ENCODE measurements around the gene AFF2.

The AFF2 gene

DNA sequence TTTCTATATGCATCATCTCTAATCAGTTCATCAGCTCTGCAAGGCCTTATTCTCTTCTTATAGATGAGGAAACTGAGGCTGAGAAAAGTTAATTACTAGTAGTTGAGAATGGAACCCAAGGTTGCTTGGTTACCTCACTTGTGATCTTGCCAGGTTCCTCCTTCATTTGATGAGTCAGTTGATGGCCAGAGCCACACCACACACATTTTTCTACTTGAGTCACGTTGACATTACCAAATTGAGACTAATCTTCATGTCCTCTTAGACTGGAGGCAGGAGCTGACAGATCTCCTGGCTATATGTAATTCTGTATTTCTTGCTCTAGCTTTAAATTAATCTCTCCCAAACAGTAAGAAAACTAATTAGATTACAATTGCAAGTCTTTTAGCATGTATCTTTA is 428.4 kb downstream of the AFF2 start:
- DNase-seq (ENCODE audit: low spot score), result no peak

DNA sequence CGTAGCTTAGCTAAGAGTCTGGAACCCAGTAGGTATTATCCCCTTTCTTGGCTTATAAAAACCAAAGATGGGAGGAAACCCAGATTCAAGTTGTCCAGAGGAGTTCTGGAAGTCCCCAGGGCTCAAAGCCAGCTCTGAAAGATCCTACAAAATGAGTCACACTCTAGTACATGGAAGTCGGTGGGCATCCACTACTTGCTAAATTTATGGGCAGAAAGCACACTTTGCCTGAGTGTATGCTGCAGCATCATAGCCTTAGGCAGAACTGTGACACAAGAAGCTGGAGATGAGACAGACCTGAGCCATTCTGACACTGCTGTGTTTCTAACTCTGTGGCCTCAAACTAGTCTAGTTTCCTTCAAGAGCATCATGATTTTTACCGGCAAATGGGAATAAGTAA is 429.3 kb downstream of the AFF2 start:
- DNase-seq (ENCODE audit: low spot score), result no peak

DNA sequence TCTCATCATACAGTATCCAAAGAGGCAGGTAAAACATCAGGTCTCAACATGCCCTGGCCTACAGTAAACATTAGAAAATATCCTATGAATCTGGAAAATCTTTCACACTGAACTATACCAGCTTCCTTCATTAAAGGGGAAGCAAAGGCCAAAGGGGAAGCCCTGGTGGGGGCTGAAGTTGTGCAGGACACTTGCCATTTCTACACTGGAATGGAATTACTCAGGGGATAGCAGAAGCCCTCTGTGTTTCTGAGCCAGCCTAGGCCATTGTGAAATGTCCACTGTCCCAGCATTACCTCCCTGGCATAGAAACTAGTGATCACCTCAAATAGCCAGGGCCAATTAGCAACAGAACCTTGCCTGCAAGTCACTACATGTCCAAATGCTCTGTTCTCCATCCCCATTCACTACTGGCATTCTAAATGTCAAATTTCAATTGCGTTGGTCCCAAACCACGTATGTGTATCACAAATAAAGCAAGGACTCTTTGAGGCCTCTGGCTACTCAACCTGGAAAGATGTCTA is 429.9 kb downstream of the AFF2 start:
- no peak for DNase-seq (ENCODE audit: low spot score)

DNA sequence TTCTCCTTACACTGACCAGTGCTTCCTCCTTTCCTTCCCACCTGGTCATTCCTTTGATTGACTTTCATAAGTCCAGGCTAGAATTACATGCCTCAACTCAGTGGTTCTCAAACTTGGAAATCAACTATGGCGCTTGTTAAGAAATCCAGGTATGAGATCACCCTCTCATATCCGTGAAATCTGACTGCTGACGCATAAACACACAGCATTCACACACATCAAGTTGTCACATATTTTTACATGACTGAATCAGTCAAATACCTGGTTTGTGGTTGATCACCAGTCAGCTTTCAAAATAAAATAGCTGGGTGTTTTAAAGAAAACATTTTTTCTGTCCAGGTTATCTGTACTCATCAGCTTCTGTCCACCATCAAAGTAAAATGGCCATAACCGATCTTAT is 433.5 kb downstream of the AFF2 start:
- no peak for DNase-seq (ENCODE audit: low spot score)

DNA sequence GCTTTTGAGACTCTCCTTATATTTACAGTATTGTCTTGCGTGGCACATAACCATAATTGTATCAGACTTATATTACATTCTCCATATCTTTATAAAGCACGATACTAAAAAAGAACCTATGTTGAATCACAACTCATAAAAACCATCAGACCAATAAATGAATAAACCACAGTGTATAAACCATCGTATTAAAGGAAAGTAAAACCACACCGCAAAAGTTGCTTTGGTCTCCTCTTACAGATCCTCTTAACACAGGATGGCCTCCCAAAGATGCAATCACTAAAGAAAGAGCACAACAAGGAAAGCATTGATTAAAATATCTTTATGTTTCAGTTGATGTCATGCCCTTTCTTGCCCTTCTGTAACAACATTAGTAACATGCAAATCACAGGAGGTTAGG is 437.9 kb downstream of the AFF2 start:
- peak; percentile 41 for DNase-seq (ENCODE audit: low spot score)

DNA sequence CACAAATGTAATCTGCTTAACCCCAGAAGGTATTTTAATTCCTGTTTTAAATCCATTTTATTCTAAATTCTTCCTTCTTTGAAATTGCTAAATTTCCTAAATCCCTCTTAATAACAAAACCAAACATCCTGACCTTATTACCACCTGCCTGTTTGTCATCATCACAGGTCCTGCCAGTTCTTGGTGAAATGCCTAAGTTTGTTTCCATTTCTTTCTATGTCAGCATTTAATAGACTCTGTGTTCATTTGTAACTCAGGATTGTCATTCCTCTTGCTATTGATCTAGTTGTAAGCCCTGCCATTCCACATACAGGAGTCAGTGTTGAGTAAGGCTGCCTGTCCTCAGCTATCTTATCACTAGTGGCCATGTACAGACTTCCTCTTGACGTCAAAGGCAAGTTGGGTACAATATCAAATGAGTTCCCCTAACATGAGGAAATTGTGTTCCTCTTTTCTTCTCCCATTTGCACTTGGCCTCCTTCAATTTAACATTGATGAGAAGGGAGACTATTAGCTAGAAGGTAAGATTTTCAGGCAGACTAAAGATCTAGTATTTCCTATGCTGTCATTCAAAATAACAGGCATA is 440.1 kb downstream of the AFF2 start:
- DNase-seq (ENCODE audit: low spot score), result no peak

DNA sequence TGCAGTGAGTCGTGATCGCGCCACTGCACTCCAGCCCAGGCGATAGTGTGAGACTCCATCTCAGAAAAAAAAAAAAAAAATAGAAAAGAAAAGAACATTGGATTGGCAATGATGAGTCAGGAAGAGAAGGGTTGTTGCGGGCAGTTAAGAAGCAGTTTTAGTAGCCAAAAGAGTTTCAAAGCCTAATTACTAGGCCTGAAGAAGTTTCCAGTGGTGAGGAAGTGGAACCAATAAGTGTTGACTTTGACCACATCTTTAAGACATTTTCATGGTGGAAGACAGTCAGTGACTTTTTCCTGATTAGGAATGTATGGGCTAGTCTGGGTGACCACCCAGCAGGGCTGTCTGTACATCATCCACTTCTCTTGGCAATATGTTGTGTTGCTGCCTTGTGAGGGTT is 442.3 kb downstream of the AFF2 start:
- DNase-seq (ENCODE audit: low spot score), result no peak

DNA sequence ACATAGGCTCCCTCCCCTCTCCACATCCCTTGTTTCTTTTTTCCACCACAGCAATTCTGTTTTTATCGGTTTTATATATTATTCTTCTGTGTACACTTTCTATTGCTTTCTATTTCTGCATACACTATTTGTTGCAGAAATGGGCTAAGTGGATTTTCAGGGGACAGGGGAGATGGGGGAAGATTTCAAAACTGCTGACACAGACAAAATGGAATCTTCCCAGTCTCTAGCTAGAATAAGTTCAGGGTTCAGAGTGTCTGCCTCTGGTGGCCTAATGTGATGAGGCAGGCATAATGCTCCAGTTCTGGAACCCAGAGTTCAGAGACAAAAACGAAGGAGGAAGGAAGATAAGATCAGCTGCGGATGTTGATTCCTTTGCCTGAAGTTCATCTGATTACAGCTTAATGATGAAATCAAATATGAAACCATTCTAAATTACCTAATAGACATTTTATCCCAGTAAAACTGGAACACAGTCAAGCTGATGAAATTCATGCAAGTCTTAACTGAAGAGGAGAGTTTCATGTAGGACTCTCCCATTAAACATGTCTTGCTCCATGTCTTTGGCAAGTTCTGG is 447.1 kb downstream of the AFF2 start:
- DNase-seq (ENCODE audit: low spot score), result no peak

DNA sequence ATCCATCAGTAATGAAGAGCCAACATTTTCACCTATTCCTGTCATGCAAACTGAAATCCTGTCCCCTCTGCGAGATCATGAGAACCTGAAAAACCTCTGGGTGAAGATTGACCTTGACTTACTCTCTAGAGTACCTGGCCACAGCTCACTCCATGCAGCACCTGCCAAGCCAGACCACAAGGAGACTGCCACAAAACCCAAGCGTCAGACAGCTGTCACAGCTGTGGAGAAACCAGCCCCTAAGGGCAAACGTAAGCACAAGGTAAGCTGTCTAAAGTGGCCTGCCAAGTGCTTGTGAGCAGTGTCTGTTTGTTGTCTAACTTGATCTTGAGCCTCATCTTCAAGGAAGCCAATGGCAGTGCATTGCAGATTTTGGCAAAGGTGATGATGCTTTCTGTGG is 455.9 kb downstream of the AFF2 start:
- DNase-seq (ENCODE audit: low spot score), result no peak

DNA sequence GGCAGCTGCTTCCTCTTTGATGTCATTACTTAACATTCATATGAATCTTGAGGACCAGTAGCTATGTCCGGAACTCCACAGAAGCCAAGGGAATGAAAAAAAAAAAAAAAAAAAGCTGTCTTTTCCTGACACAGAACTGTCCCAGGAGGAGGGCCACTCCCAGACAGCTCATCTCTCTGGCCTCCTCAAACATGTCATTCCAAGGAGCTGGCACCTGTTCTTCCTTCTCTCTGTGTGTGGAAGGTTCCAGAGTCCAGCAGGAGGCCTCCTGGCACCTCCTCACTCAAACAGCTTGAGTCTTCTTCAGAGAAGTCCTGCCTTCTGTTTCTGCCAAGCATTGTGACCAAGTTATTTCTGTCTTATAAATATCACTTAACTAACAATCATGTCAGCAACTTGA is 458.5 kb downstream of the AFF2 start:
- no peak for DNase-seq (ENCODE audit: low spot score)

DNA sequence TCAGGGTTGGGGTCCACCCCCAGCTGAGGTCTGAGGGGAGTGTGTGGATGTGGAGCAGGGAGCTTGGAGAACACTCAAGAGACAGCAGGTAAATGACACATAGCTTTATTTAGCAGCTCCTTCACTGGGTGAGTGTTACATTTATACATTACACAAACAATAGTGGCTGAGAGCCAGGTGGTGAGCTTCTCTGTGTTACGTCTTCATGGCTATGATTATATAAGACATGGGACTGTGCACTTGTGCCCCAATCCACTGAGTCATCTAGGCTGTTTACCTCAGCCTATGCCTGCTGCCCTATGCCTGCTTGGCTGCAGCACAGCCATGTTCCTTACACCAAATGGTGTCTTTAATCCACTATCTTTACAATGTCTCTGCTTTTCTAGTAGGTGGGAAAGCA is 459.6 kb downstream of the AFF2 start:
- DNase-seq (ENCODE audit: low spot score), result no peak

DNA sequence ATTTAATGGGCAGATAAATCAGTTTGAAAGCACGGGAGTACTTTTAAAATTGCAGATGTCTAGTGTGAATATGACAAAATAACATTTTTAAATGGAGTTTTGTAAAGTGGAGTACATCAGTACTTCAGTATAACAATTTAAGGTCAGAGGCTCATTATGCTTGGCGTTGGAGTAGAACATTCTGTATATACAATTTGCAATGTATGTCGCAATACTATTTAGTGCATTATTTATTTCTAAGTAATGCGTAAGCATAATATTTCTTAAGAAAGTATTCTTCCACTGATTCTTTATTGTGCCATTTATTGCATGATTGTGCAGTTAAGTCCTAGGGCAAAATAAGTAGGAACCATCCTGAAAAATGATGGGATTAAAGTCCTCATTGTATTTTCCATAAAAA is 461.6 kb downstream of the AFF2 start:
- no peak for DNase-seq (ENCODE audit: low spot score)

DNA sequence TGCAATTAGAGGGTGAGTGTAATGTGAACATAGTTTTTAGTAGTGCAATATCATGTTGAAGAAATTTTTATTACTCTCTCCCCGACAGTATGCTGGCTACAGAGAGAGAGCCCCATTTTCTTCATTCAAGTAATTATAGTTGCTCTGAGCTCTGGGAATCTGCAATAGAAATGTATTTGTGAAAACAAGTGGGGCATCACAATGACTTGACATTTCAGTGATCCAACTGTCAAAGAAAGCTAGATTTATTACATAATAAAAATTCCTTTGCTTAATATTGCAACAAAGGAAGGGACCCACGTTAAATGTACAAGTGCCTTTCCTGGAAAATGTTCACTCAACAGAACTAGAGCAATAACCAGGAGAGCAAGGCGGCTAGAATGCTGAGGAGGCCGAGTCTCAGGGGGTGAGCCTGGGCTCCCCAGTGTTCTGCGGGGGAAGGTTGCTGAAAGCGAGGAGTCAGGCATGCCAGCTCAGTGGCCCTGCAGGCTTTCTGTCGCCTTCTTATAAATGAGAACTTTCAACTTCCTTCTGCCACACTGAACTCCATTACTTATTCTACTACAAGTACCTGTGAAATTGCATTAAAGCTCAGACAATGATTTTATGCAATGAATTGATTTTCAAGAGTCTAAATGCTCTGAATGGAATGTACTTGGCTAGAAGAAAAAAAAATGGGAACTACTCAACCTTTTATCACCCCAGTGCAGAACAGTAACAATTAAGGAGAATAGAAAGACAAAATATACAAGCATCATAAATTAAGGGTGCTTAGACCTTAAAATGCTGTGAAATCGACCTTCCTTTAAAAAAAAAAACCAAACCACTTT is 476.4 kb downstream of the AFF2 start:
- no peak for DNase-seq (ENCODE audit: low spot score)

DNA sequence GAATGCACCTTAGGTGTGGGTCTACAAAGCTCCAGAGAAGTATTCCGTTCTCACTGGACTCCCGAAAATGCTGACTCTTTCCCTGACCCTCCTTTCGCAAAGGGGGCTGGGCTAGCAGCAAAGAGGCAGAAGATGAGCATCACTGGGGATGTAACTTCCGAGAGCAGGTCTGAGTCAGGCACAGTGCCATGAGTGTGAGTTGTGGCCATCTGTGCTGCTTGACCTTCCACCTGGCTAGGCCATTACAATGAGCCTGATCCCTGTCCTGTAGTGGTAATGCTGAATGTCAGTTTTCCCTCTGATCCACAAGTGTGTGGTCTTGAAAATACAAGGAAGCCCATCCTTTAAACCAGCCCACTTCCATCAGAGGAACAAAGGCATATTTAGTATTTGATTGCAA is 479.4 kb downstream of the AFF2 start:
- DNase-seq (ENCODE audit: low spot score), result no peak

DNA sequence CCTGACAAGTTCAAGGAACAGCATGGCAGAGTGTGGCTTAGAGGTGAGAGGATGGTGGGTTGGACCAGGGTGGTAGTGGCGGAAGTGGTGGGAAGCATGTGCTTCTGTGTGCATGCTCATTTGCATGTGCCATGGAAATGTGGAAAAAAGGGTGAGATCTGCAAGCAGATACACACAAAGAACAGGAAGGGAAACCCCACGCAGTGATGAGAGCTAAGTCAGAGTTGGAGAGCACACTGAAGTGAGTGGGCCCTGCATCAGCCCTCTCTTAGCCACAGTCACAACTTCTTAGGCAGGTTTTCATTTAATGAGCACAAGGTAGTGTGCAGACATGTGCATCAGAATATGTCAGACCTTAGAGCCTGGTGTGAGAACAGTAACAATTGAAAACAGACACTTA is 483.8 kb downstream of the AFF2 start:
- DNase-seq (ENCODE audit: low spot score), result no peak

DNA sequence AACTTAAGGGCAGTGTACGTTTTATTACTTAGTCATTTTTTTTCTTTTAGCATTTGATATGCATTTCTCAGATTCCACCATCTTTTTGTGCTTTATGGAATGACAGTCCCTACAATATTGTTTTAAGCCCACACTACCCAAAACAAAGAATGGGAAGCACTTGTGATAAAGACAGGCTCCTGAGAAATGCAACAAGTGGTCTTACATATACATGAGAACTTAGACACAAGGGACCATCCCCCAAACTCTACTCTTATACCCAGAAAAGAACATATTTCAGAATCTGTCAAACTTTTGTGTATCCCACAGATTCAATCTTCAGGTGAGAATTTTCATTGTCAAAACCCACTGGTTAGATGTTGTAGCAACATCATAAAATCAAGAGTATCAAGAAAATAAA is 491.1 kb downstream of the AFF2 start:
- DNase-seq (ENCODE audit: low spot score), result no peak

DNA sequence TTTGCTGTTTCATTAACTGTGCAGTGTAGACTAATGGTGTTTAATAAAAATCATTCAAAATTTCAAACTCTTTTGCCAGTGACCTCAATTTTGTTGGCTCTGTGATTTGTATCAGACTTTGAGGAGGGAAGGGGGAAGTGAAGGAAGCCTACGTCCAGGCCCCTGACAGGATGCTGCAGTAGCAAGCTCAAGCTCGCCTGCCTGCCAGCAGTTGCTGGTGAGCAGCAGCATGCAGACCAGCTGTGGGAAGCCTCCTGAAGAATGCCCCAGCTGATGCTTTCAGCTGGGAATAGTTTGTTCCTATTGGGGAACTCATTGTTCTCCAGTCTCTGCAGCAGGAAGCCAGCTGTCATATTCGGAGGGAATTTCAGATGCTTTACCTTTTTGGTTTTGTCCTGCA is 495.2 kb downstream of the AFF2 start:
- no peak for DNase-seq (ENCODE audit: low spot score)

DNA sequence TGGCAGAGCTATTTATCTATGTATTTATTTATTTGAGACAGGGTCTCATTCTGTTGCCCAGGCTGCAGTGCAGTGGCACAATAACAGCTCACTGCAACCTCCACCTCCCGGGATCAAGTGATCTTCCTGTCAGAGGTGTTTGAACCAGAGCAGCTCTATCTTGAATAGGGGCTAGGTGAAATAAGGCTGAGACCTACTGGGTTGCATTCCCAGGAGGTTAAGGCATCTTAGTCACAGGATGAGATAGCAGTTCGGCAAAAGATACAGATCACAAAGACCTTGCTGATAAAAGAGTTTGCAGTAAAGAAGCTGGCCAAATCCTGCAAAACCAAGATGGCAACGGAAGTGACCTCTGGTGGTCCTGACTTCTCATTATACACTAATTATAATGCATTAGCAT is 501.9 kb downstream of the AFF2 start:
- DNase-seq (ENCODE audit: low spot score), result no peak

DNA sequence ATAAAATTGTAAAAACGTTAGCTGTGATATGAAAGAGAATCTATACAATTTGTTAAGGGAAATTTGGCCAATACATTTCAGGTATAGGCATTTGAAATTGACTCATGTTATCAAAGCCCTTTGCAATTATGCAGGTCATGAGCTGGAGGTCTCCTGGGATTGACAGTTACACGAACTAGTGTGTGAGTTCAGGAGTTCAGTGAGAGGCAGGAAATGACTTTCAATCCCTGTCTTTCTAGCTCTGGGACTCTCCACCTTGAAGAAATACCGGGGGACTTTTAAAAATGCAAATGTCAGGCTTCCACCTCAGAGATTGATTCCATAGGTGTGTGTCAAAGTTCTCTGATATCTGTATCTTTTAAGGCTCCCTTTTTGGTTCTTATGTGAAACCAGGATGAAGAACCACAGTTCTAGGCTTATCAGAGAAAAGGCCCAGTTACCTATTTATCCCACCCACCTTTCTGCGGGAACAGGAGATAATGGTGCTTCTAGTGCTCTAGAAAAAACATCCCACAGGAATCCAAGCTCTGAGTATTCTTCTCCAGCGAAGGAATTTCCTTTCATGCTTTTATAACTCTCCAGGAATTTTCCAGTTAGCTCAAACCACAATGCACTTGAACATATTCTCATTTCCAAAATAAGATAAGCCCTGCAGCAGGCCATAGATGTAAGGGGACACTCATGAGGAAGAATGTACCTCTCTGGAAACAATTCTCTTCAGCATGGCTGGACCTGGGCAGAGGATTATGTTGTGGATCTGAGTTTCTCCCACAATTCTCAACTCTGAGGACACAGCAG is 503.6 kb downstream of the AFF2 start:
- DNase-seq (ENCODE audit: low spot score), result peak; percentile 8

DNA sequence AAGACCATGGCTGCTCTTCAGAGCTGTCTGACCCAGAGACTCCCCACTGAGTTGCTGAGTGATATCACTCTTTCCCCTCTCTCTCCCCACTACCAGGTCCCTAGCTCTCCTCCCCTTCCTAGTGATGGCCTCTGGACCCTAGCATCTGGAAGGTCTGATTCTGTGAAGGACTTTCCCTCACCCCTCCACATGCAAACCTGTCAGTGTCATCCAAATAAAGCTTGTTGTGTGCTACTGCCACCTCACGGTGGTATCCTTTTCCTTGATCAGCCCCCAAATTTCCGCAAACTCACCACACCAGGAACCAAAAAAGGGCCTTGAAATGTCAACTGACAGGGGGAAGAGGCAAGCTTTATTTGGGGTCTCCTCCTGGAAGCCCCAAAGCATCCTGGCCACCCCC is 504.5 kb downstream of the AFF2 start:
- DNase-seq (ENCODE audit: low spot score), result no peak

DNA sequence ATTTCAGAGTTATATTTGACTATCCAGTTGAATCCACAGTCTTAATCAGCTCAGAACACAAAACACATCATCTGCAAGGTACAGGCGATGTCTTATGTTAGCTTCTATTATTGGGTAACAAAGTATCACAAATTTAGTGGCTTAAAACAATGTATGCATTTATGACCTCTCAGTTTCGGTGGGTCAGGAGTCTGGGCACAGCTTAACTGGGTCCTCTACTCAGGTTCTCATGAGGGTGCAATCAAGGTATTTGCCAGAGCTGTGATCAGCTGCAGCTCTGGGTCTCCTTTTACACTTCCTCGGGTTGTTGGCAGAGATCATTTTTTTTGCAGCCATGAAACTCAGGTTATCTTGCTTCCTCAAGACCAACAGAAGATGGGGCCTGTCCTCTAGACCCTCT is 505.8 kb downstream of the AFF2 start:
- DNase-seq (ENCODE audit: low spot score), result no peak

DNA sequence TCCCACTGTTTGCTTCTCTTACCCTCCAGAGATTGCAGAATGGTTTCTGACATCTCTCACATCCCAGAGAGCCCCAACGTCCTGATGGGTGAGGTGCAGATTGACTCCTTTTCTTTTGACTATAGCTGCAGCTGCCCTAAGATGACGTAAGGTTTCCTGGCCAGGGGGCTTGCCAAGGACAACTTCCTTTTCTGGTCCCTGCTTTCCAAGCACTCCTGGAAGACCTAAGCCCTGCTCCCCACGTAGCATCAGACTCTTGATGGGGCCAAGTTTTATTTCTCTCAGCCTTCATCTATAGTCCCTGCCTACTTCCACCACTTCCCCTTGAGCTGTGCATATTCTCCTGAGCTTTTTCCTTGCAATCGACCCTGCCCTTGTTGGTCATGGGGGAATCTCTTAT is 507.0 kb downstream of the AFF2 start:
- no peak for DNase-seq (ENCODE audit: low spot score)

Data from SW480 (cell line).